ENCODE data around the gene TP53I11.

TP53I11 gene

GRCh38 chr11:44957040-44957515, 6.4 kb upstream of the TP53I11 start:
- no peak for DNase-seq (ENCODE audit: low read depth)

- DNase-seq (ENCODE audit: low read depth), result no peak
These were observed 4.5 kb upstream of the TP53I11 start for GRCh38 chr11:44955015-44955738.

GRCh38 chr11:44954051-44954906, 3.6 kb upstream of the TP53I11 start:
- DNase-seq (ENCODE audit: low read depth), result no peak

GRCh38 chr11:44952500-44953260, 2.0 kb upstream of the TP53I11 start:
- DNase-seq (ENCODE audit: low read depth), result no peak

GRCh38 chr11:44952082-44952481, 1.4 kb upstream of the TP53I11 start:
- no peak for DNase-seq (ENCODE audit: low read depth)

GRCh38 chr11:44950031-44950624, 555 bp downstream of the TP53I11 start:
- no peak for DNase-seq (ENCODE audit: low read depth)

- no peak for DNase-seq (ENCODE audit: low read depth)
These were observed 1.3 kb downstream of the TP53I11 start for GRCh38 chr11:44949160-44950030.

GRCh38 chr11:44948155-44948554, 2.5 kb downstream of the TP53I11 start:
- DNase-seq (ENCODE audit: low read depth), result no peak

GRCh38 chr11:44947114-44947513, 3.6 kb downstream of the TP53I11 start:
- no peak for DNase-seq (ENCODE audit: low read depth)

GRCh38 chr11:44946263-44946662, 4.4 kb downstream of the TP53I11 start:
- no peak for DNase-seq (ENCODE audit: low read depth)

- no peak for DNase-seq (ENCODE audit: low read depth)
These were observed 5.0 kb downstream of the TP53I11 start for GRCh38 chr11:44945666-44946065.

GRCh38 chr11:44944853-44945235, 5.8 kb downstream of the TP53I11 start:
- DNase-seq (ENCODE audit: low read depth), result no peak

GRCh38 chr11:44944181-44944852, 6.4 kb downstream of the TP53I11 start:
- no peak for DNase-seq (ENCODE audit: low read depth)

GRCh38 chr11:44943696-44944095, 7.0 kb downstream of the TP53I11 start:
- no peak for DNase-seq (ENCODE audit: low read depth)

GRCh38 chr11:44943118-44943517, 7.6 kb downstream of the TP53I11 start:
- DNase-seq (ENCODE audit: low read depth), result no peak

GRCh38 chr11:44942029-44942955, 8.4 kb downstream of the TP53I11 start:
- DNase-seq (ENCODE audit: low read depth), result no peak

GRCh38 chr11:44941259-44942021, 9.2 kb downstream of the TP53I11 start:
- no peak for DNase-seq (ENCODE audit: low read depth)

GRCh38 chr11:44940835-44941234, 9.8 kb downstream of the TP53I11 start:
- no peak for DNase-seq (ENCODE audit: low read depth)

- no peak for DNase-seq (ENCODE audit: low read depth)
These were observed 10.3 kb downstream of the TP53I11 start for GRCh38 chr11:44940404-44940803.
